Measurements from ENCODE around the gene CORO2B. TPM values are rescaled to one million over a fixed set of nuclear protein-coding genes. Genes with fewer than 3 reads are reported as not detected.

Gene CORO2B
- total and polyA plus RNA-seq, 2 of the 13 experiments (the other 11 are each of a cell fraction or from before 2014, with no cell fraction given) = 0.35 to 0.63 TPM

DNA sequence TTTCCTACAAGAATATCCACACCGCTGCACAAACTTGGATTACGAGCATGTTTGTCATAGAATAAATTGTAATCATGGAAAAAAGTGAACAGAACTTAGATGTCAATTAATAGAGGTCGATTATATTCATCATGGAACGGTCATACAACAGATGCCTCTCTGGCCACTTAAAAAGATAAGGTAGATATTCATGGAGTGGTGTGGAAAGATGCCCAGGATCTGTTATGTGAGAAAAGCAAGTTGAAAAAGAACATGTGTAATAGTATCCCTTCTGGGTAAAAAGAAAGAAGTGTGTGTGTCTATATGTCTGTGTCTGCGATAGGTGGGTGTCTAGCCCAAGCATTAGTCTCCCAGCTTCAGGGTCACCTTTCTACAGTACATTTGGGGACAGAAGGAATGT is 128.6 kb downstream of the CORO2B start (continued):
- TF ChIP-seq SP4 (CRISPR knock-in tag; IDR thresholded peaks at IDR 0.05) = no peak

DNA sequence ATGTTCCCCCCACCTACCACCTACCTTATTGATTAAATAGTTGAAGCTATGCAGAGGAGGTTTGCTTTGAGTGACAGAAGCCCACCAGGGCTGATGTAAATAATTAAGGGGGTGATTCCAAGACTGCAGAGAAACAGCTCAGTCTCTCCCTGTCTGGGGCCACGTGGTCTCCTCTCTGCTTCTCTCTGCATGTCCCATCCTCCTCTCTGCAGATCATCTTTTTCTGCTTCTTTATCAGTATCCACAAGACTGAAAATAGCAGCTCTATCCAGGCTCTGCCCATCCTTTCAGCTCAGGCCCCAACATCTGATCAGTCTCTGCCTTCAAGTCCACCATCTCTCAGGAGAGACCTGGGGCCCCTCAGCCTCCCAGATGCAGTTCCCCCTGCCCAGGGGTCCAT is 131.1 kb downstream of the CORO2B start:
- TF ChIP-seq GTF2F1 (IDR thresholded peaks at IDR 0.05; ENCODE audit: low read length) = no peak
- no peak for TF ChIP-seq ZNF564 (CRISPR knock-in tag; IDR thresholded peaks at IDR 0.05)
- no peak for TF ChIP-seq ZNF253 (CRISPR knock-in tag; IDR thresholded peaks at IDR 0.05; ENCODE audit: borderline replicate concordance)
- no peak for TF ChIP-seq ZNF644 (CRISPR knock-in tag; IDR thresholded peaks at IDR 0.05; ENCODE audit: low read depth)
- TF ChIP-seq HNRNPLL (IDR thresholded peaks at IDR 0.05; ENCODE audit: low read depth, low read length, poor library complexity, severe bottlenecking) = no peak
- no peak for TF ChIP-seq MED8 (CRISPR knock-in tag; IDR thresholded peaks at IDR 0.05; ENCODE audit: insufficient replicate concordance)
- TF ChIP-seq, protein P1, sequence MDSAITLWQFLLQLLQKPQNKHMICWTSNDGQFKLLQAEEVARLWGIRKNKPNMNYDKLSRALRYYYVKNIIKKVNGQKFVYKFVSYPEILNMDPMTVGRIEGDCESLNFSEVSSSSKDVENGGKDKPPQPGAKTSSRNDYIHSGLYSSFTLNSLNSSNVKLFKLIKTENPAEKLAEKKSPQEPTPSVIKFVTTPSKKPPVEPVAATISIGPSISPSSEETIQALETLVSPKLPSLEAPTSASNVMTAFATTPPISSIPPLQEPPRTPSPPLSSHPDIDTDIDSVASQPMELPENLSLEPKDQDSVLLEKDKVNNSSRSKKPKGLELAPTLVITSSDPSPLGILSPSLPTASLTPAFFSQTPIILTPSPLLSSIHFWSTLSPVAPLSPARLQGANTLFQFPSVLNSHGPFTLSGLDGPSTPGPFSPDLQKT (CRISPR knock-in tag; IDR thresholded peaks at IDR 0.05; ENCODE audit: borderline replicate concordance) = no peak
- no TSS peak for BruUV-seq (replicated peaks)
- CTCF ChIA-PET (ENCODE audit: low intra/inter-chr PET ratio, low total read pairs) = no interaction called here

More for the DNA sequence above, 131.1 kb downstream of the CORO2B start:
- Histone ChIP-seq H3K27me3 (ENCODE audit: control insufficient read depth in 1 of 2, insufficient read depth in 2 of 2, low read length in 2 of 2) (peaks cover 1 to 2% of the 10 kb centered on the region in 2 experiments; a peak in 2 of 5 replicates), H3K79me2 (ENCODE audit: insufficient read depth, low read length) (no peaks in the 10 kb centered on the region), H3K36me3 (replicated peaks in 1 of 2; ENCODE audit: control insufficient read depth in 1 of 2, insufficient read depth in 2 of 2, low read length in 2 of 2) (no peaks in the 10 kb centered on the region), H3K9me3 (ENCODE audit: low read length) (no peaks in the 10 kb centered on the region), H3K4me3 (replicated peaks in 1 of 3; ENCODE audit: insufficient read depth in 1 of 3, low read depth in 2 of 3, low read length in 3 of 3) (no peak overlapping the region), H3K4me1 (ENCODE audit: insufficient read depth, low read length) (no peaks in the 10 kb centered on the region), H2AFZ (ENCODE audit: low read length) (no peak overlapping the region), H3K27ac (ENCODE audit: extremely low read length, insufficient read depth, low read length) (no peak overlapping the region), H3K4me2 (ENCODE audit: low read depth, low read length) (no peak overlapping the region), H3K9ac (ENCODE audit: insufficient read depth, low read depth, low read length) (no peak overlapping the region), H4K20me1 (ENCODE audit: insufficient read depth, low read length) (no peaks in the 10 kb centered on the region)
- WGBS (ENCODE audit: low lambda C conversion rate) = 9% methylated on average over 1 of the region's 1 CpG
- DNase-seq (ENCODE audit: low spot score) (no peak), FAIRE-seq (no peak), ATAC-seq (no peak)
- POLR2A ChIA-PET = no interaction called here
- intact Hi-C loops (cut with micrococcal nuclease; ENCODE audit: unreplicated experiment) = no loop called here
- in situ Hi-C loops (cut with HindIII; ENCODE audit: extremely low pct_ligation_motif_present, low pct_unique_long_range_greater_than_20kb) = no loop called here

Data from HepG2 (cell line).